HCT116 (cell line): Measurements from ENCODE around the gene RAP1GAP2. TPM values are rescaled to one million over a fixed set of nuclear protein-coding genes. Genes with fewer than 3 reads are reported as not detected.

Experiments
- ATAC-seq: fragments of 200-7000 bp; cut with Tn5 transposase; 2 replicates; pipeline ENCODE4 v1.9.1; 2020; ENCODE audit warnings: mild to moderate bottlenecking, moderate library complexity
- BruUV-seq: library from RNA; stranded (reverse); fragments of 400-500 nt; replicated peaks from 2 replicates; lab custom pipeline; 2021; lab: Mats Ljungman, UMichigan
- CTCF ChIA-PET: fragments of 300-600 bp; sonication (Branson Sonifier 250); formaldehyde crosslinking; loops from one replicate; lab custom pipeline; 2021; ENCODE audit warnings: antibody characterized with exemption; lab: Charles Lee
- POLR2A ChIA-PET: fragments of 300-600, 350-600 bp; sonication (Branson Sonifier 250); formaldehyde crosslinking; loops from one replicate; lab custom pipeline; 2021; ENCODE audit warnings: antibody characterized with exemption; lab: Charles Lee
- RAD21 ChIA-PET, 2 experiments: fragments of 300-600 bp; sonication (Branson Sonifier 250); formaldehyde crosslinking; loops; one replicate each; lab custom pipeline; 2023; ENCODE audit warnings: low total read pairs in 2 of 2; ENCODE audit not compliant: uncharacterized antibody in 2 of 2, unreplicated experiment in 2 of 2, low non-redundant PET in 1 of 2; lab: Charles Lee
- DNase-seq: peaks from one replicate; pipeline ENCODE4 v3.0.0-alpha.2; 2010; ENCODE audit warnings: low read depth, low spot score
- H2AFZ ChIP-seq: fragments of 200-600 bp; shearing (Covaris generic), sonication (generic); 2 replicates; pipeline ENCODE4 v1.6.1; 2017; ENCODE audit warnings: low read depth, mixed run types, mixed read lengths, antibody characterized with exemption, low read length; ENCODE audit not compliant: poor library complexity, severe bottlenecking
- H3K27ac ChIP-seq: 2 replicates; pipeline ENCODE4 v1.5.1; 2012; ENCODE audit warnings: low read depth, low read length
- H3K27me3 ChIP-seq: fragments of 200-600 bp; sonication (generic); 2 replicates; pipeline ENCODE4 v1.6.1; 2016; ENCODE audit warnings: mixed run types, low read length, mixed read lengths; ENCODE audit not compliant: insufficient read depth
- H3K36me3 ChIP-seq, 2 experiments: fragments of 200-500 bp in 1 of 2; fragments of 200-600 bp in 1 of 2; sonication (Bioruptor generic) in 1 of 2; sonication (generic) in 1 of 2; 2 replicates each; pipeline versions ENCODE4 v1.5.1 to v1.6.1; 2014 to 2016; ENCODE audit warnings: low read length in 2 of 2, inconsistent platforms in 1 of 2, mixed read lengths in 1 of 2, mixed run types in 1 of 2; ENCODE audit not compliant: insufficient read depth in 2 of 2, control insufficient read depth in 1 of 2
- H3K4me1 ChIP-seq, 2 experiments: fragments of 200-600 bp in 1 of 2; sonication (generic) in 1 of 2; 2 replicates each; pipeline versions ENCODE4 v1.5.1 to v1.6.1; 2012 to 2017; ENCODE audit warnings: low read length in 2 of 2, inconsistent platforms in 1 of 2, mild to moderate bottlenecking in 1 of 2, mixed read lengths in 1 of 2, mixed run types in 1 of 2, moderate library complexity in 1 of 2; ENCODE audit not compliant: insufficient read depth in 2 of 2, control insufficient read depth in 1 of 2
- H3K4me2 ChIP-seq: fragments of 200-600 bp; sonication (generic); 2 replicates; pipeline ENCODE4 v1.6.1; 2017; ENCODE audit warnings: mixed run types, low read length, mixed read lengths
- H3K4me3 ChIP-seq, 2 experiments: fragments of 200-600 bp in 1 of 2; sonication (generic) in 1 of 2; replicated peaks in 1 of 2; 2 replicates each; pipeline ENCODE4 v1.5.1; 2011 to 2016; ENCODE audit warnings: low read length in 2 of 2, control low read depth in 1 of 2, low read depth in 1 of 2, mild to moderate bottlenecking in 1 of 2, mixed read lengths in 1 of 2, mixed run types in 1 of 2
- H3K79me2 ChIP-seq: fragments of 200-600 bp; sonication (generic); 2 replicates; pipeline ENCODE4 v1.6.1; 2017; ENCODE audit warnings: mild to moderate bottlenecking, mixed run types, low read length, moderate library complexity, mixed read lengths; ENCODE audit not compliant: insufficient read depth
- H3K9ac ChIP-seq: fragments of 200-600 bp; sonication (generic); 2 replicates; pipeline ENCODE4 v1.6.1; 2016; ENCODE audit warnings: low read length, mixed read lengths
- H3K9me2 ChIP-seq: fragments of 200-600 bp; sonication (generic), shearing (Covaris generic); 2 replicates; pipeline ENCODE4 v1.6.1; 2017; ENCODE audit warnings: mixed run types, mild to moderate bottlenecking, moderate library complexity; ENCODE audit not compliant: insufficient read depth
- H3K9me3 ChIP-seq, 2 experiments: fragments of 200-500 bp in 1 of 2; fragments of 200-600 bp in 1 of 2; sonication (Bioruptor generic) in 1 of 2; sonication (generic) in 1 of 2; 2 replicates each; pipeline ENCODE4 v1.6.1; 2014 to 2017; ENCODE audit warnings: low read length in 2 of 2, mixed read lengths in 2 of 2, inconsistent platforms in 1 of 2, low read depth in 1 of 2, mild to moderate bottlenecking in 1 of 2, mixed run types in 1 of 2, moderate library complexity in 1 of 2; ENCODE audit not compliant: control insufficient read depth in 1 of 2, insufficient read depth in 1 of 2
- H4K20me1 ChIP-seq: fragments of 200-600 bp; sonication (generic), shearing (Covaris generic); 2 replicates; pipeline ENCODE4 v1.6.1; 2017; ENCODE audit warnings: mixed run types, mild to moderate bottlenecking, moderate library complexity; ENCODE audit not compliant: insufficient read depth
- CEBPB ChIP-seq: IDR thresholded peaks from 2 replicates; pipeline ENCODE4 v1.6.1; 2012; ENCODE audit warnings: low read depth
- CTCF ChIP-seq, 3 experiments: fragments of 200-600 bp in 1 of 3; sonication (generic) in 1 of 3; IDR thresholded peaks in 2 of 3; conservative IDR thresholded peaks in 1 of 3; 2 replicates each; pipeline ENCODE4 v1.5.1; 2012 to 2017; ENCODE audit warnings: low read depth in 2 of 3, low read length in 2 of 3, antibody characterized with exemption in 1 of 3, borderline replicate concordance in 1 of 3, control low read depth in 1 of 3, mild to moderate bottlenecking in 1 of 3, mixed read lengths in 1 of 3, mixed run types in 1 of 3, moderate library complexity in 1 of 3; ENCODE audit not compliant: insufficient read depth in 1 of 3
- EZH2 ChIP-seq: fragments of 200-600 bp; sonication (generic); IDR thresholded peaks from 2 replicates; pipeline ENCODE4 v1.6.1; 2017; ENCODE audit warnings: antibody characterized with exemption, mixed run types
- EZH2phosphoT487 ChIP-seq: fragments of 200-600 bp; IDR thresholded peaks from 2 replicates; pipeline ENCODE4 v1.6.1; 2018; ENCODE audit warnings: antibody characterized with exemption, borderline replicate concordance
- FOSL1 ChIP-seq: IDR thresholded peaks from 2 replicates; pipeline ENCODE4 v1.6.1; 2012; ENCODE audit warnings: low read depth
- JUND ChIP-seq: IDR thresholded peaks from 2 replicates; pipeline ENCODE4 v1.6.1; 2012
- MAX ChIP-seq: IDR thresholded peaks from 2 replicates; pipeline ENCODE4 v1.6.1; 2012
- RAD21 ChIP-seq: IDR thresholded peaks from 2 replicates; pipeline ENCODE4 v1.6.1; 2012; ENCODE audit warnings: low read depth, mild to moderate bottlenecking
- SP1 ChIP-seq: IDR thresholded peaks from 2 replicates; pipeline ENCODE4 v1.6.1; 2012; ENCODE audit warnings: low read depth
- SRF ChIP-seq: IDR thresholded peaks from 2 replicates; pipeline ENCODE4 v1.6.1; 2012; ENCODE audit warnings: low read depth
- TCF7L2 ChIP-seq: IDR thresholded peaks from 2 replicates; pipeline ENCODE4 v1.7.0; 2011; ENCODE audit warnings: borderline replicate concordance, inconsistent platforms; ENCODE audit not compliant: insufficient read depth, insufficient read length; ENCODE audit errors: extremely low read depth
- YY1 ChIP-seq: IDR thresholded peaks from 2 replicates; pipeline ENCODE4 v1.6.1; 2011; ENCODE audit warnings: low read length, low read depth, moderate library complexity, mild to moderate bottlenecking; ENCODE audit not compliant: insufficient replicate concordance; ENCODE audit errors: extremely low read depth
- ZFX ChIP-seq: fragments of 450-650 bp; IDR thresholded peaks from 2 replicates; pipeline ENCODE4 v1.6.1; 2017
- ZNF274 ChIP-seq: fragments of 200-500 bp; sonication (Bioruptor generic); IDR thresholded peaks from 2 replicates; pipeline ENCODE4 v1.6.1; 2014; ENCODE audit warnings: mild to moderate bottlenecking, low read depth, low read length, inconsistent platforms
- intact Hi-C: fragments of 100-400 bp; cut with micrococcal nuclease; formaldehyde crosslinking; loops from 2 replicates; pipeline ENCODE4 v1.10.0; 2022
- total RNA-seq: library from RNA; stranded (reverse); gene quantifications from one replicate; pipeline ENCODE4 v1.2.1, GENCODE V29; 2021; ENCODE audit not compliant: unreplicated experiment
- TF ChIP-seq, protein P1 (sequence below): IDR thresholded peaks from 2 replicates; pipeline ENCODE4 v1.6.1; 2011; ENCODE audit warnings: mild to moderate bottlenecking, low read length, moderate library complexity; ENCODE audit not compliant: insufficient replicate concordance; ENCODE audit errors: extremely low read depth

RAP1GAP2 gene
- total RNA-seq, 1 experiment from 2014 or later = 54.6 TPM

GRCh38 chr17:3015890-3016289 is 219.7 kb downstream of the RAP1GAP2 start:
- no peak overlapping the region for H3K27ac ChIP-seq
- H3K79me2 ChIP-seq = no peaks in the 10 kb centered on the region
- H3K4me1 ChIP-seq = peaks cover 0 to 15% of the 10 kb centered on the region in 2 experiments; a peak in 2 of 4 replicates
- H3K27me3 ChIP-seq = no peaks in the 10 kb centered on the region
- no peak overlapping the region for H2AFZ ChIP-seq
- intact Hi-C loops = no loop called here
- peak overlapping the region; percentile 40 for H3K4me2 ChIP-seq
- TF ChIP-seq ZFX (no peak), JUND (no peak), FOSL1 (no peak), SRF (no peak), EZH2 (no peak), SP1 (no peak), RAD21 (no peak), EZH2phosphoT487 (no peak), MAX (no peak), CEBPB (no peak), CTCF (IDR thresholded peaks at IDR 0.05 in 2 of 3, conservative IDR thresholded peaks at IDR 0.05 in 1 of 3; ENCODE audit: borderline replicate concordance in 1 of 3, insufficient read depth in 1 of 3, low read depth in 2 of 3, low read length in 2 of 3) (no peak), YY1 (no peak), ZNF274 (no peak), TCF7L2 (no peak)
- TF ChIP-seq, protein P1, sequence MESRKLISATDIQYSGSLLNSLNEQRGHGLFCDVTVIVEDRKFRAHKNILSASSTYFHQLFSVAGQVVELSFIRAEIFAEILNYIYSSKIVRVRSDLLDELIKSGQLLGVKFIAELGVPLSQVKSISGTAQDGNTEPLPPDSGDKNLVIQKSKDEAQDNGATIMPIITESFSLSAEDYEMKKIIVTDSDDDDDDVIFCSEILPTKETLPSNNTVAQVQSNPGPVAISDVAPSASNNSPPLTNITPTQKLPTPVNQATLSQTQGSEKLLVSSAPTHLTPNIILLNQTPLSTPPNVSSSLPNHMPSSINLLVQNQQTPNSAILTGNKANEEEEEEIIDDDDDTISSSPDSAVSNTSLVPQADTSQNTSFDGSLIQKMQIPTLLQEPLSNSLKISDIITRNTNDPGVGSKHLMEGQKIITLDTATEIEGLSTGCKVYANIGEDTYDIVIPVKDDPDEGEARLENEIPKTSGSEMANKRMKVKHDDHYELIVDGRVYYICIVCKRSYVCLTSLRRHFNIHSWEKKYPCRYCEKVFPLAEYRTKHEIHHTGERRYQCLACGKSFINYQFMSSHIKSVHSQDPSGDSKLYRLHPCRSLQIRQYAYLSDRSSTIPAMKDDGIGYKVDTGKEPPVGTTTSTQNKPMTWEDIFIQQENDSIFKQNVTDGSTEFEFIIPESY = no peak
- no peak overlapping the region for H3K4me3 ChIP-seq
- RAD21 ChIA-PET = no interaction called here
- CTCF ChIA-PET = no interaction called here
- H3K36me3 ChIP-seq = peaks cover 12 to 26% of the 10 kb centered on the region in 2 experiments
- ATAC-seq = peak; percentile 44; the same call in 1 of the 2 replicates
- POLR2A ChIA-PET = no interaction called here
- H3K9ac ChIP-seq = no peak overlapping the region
- no peaks in the 10 kb centered on the region for H3K9me2 ChIP-seq
- H3K9me3 ChIP-seq = no peaks in the 10 kb centered on the region
- no peak for DNase-seq
- no peaks in the 10 kb centered on the region for H4K20me1 ChIP-seq
- no TSS peak for BruUV-seq
